Activated CD4-positive, CD25-positive, alpha-beta regulatory T cell (primary cell): ENCODE measurements around the gene ANXA4.

ENCODE experiments used
- DNase-seq, 4 experiments: peaks; one replicate each; lab custom pipeline; 2025; lab: John Stamatoyannopoulos, UW

Gene ANXA4

GRCh38 chr2:69741575-69742321 lies at the start of gene ANXA4:
ANXA4 (plus strand) TSS chr2:69742134; CDS start chr2:69781566, 39,432 bp downstream.
- DNase-seq, result peak; percentile 10 to 29 (median 26)

GRCh38 chr2:69692424-69692823 lies 49.5 kb upstream of the ANXA4 start:
- DNase-seq, result no peak

- DNase-seq, result no peak
Measured at GRCh38 chr2:69693059-69693774, 48.7 kb upstream of the ANXA4 start.

- DNase-seq, result peak in 2 of 4 experiments; percentile 7 to 17
Measured at GRCh38 chr2:69693775-69694450, 48.0 kb upstream of the ANXA4 start.

- no peak for DNase-seq
Measured at GRCh38 chr2:69694894-69695849, 46.8 kb upstream of the ANXA4 start.

GRCh38 chr2:69695850-69696216 lies 46.1 kb upstream of the ANXA4 start:
- DNase-seq, result no peak

GRCh38 chr2:69700381-69700780 lies 41.6 kb upstream of the ANXA4 start:
- DNase-seq, result no peak

GRCh38 chr2:69701100-69701945 lies 40.6 kb upstream of the ANXA4 start:
- DNase-seq, result no peak

- DNase-seq, result no peak
Measured at GRCh38 chr2:69703189-69703588, 38.7 kb upstream of the ANXA4 start.

GRCh38 chr2:69704446-69704845 lies 37.5 kb upstream of the ANXA4 start:
- no peak for DNase-seq

- DNase-seq, result no peak
Measured at GRCh38 chr2:69709290-69709689, 32.6 kb upstream of the ANXA4 start.

GRCh38 chr2:69711971-69712370 lies 30.0 kb upstream of the ANXA4 start:
- DNase-seq, result no peak

GRCh38 chr2:69714024-69714423 lies 27.9 kb upstream of the ANXA4 start:
- no peak for DNase-seq

- DNase-seq, result peak; percentile 75 to 90 (median 78)
Measured at GRCh38 chr2:69714539-69715220, 27.3 kb upstream of the ANXA4 start.

- no peak for DNase-seq
Measured at GRCh38 chr2:69715964-69716363, 26.0 kb upstream of the ANXA4 start.

GRCh38 chr2:69716555-69717120 lies 25.3 kb upstream of the ANXA4 start:
- no peak for DNase-seq

- no peak for DNase-seq
Measured at GRCh38 chr2:69717186-69717585, 24.7 kb upstream of the ANXA4 start.

GRCh38 chr2:69717861-69718273 lies 24.1 kb upstream of the ANXA4 start:
- DNase-seq, result no peak

GRCh38 chr2:69718338-69718965 lies 23.5 kb upstream of the ANXA4 start:
- DNase-seq, result no peak
